PC-3 (cell line): Measurements from ENCODE around the gene PDE3B. TPM values are rescaled to one million over a fixed set of nuclear protein-coding genes. Genes with fewer than 3 reads are reported as not detected.
A peak's percentile ranks its signal among the peaks of the same experiment; 100 is the strongest.

Experiments
- ATAC-seq: fragments of 200-7000 bp; cut with Tn5 transposase; 2 replicates; pipeline ENCODE4 v1.9.1; 2020; ENCODE audit warnings: mild to moderate bottlenecking, moderate library complexity
- BruUV-seq: library from RNA; stranded (reverse); fragments of 400-500 nt; replicated peaks from 2 replicates; lab custom pipeline; 2021; lab: Mats Ljungman, UMichigan
- CTCF ChIA-PET: fragments of 300-600 bp; sonication (Branson Sonifier 250); formaldehyde crosslinking; loops from one replicate; lab custom pipeline; 2022; ENCODE audit warnings: antibody characterized with exemption; lab: Charles Lee
- POLR2A ChIA-PET: fragments of 300-600 bp; sonication (Branson Sonifier 250); formaldehyde crosslinking; loops from one replicate; lab custom pipeline; 2022; ENCODE audit warnings: antibody characterized with exemption; ENCODE audit not compliant: unreplicated experiment; lab: Charles Lee
- DNase-seq: peaks from one replicate; pipeline ENCODE4 v3.0.0-alpha.2; 2015
- H2AFZ ChIP-seq: fragments of 300-600 bp; sonication (generic); 2 replicates; pipeline ENCODE4 v1.6.0; 2016; ENCODE audit warnings: antibody characterized with exemption, low read length
- H3F3A ChIP-seq: fragments of 300-600 bp; sonication (generic); one replicate; pipeline ENCODE4 v1.6.0; 2017; ENCODE audit warnings: antibody characterized with exemption, low read length, control low read depth, mild to moderate bottlenecking; ENCODE audit not compliant: unreplicated experiment
- H3K27ac ChIP-seq: fragments of 300-600 bp; sonication (generic); 2 replicates; pipeline ENCODE4 v1.5.1; 2016; ENCODE audit warnings: mild to moderate bottlenecking, low read length
- H3K27me3 ChIP-seq: fragments of 300-600 bp; sonication (generic); 2 replicates; pipeline ENCODE4 v1.6.1; 2016; ENCODE audit warnings: low read length, mixed read lengths
- H3K36me3 ChIP-seq: fragments of 300-600 bp; sonication (generic); 2 replicates; pipeline ENCODE4 v1.6.1; 2016; ENCODE audit warnings: low read depth, mixed run types, low read length, mixed read lengths
- H3K4me1 ChIP-seq: fragments of 300-600 bp; sonication (generic); 2 replicates; pipeline ENCODE4 v1.5.1; 2016; ENCODE audit warnings: low read length; ENCODE audit not compliant: insufficient read depth
- H3K4me2 ChIP-seq: fragments of 300-600 bp; sonication (generic); 2 replicates; pipeline ENCODE4 v1.6.0; 2016; ENCODE audit warnings: low read length
- H3K4me3 ChIP-seq: fragments of 300-600 bp; sonication (generic); 2 replicates; pipeline ENCODE4 v1.5.1; 2016; ENCODE audit warnings: mild to moderate bottlenecking, low read length, mixed read lengths
- H3K79me2 ChIP-seq: fragments of 300-600 bp; sonication (generic); 2 replicates; pipeline ENCODE4 v1.6.1; 2017; ENCODE audit warnings: low read length, mixed read lengths
- H3K9ac ChIP-seq: fragments of 300-600 bp; sonication (generic); 2 replicates; pipeline ENCODE4 v1.6.0; 2016; ENCODE audit warnings: mild to moderate bottlenecking, low read length
- H3K9me2 ChIP-seq: fragments of 300-600 bp; sonication (generic); replicated peaks from 2 replicates; pipeline ENCODE4 v1.6.1; 2016; ENCODE audit warnings: mixed run types, low read length, mixed read lengths
- H3K9me3 ChIP-seq: fragments of 300-600 bp; sonication (generic); 2 replicates; pipeline ENCODE4 v1.6.1; 2016; ENCODE audit warnings: low read length, mixed read lengths
- H4K20me1 ChIP-seq: fragments of 300-600 bp; sonication (generic); 2 replicates; pipeline ENCODE4 v1.6.1; 2016; ENCODE audit warnings: low read length, mixed read lengths
- EZH2 ChIP-seq: fragments of 300-600 bp; sonication (generic); IDR thresholded peaks from one replicate; pipeline ENCODE4 v1.6.1; 2017; ENCODE audit warnings: antibody characterized with exemption, mild to moderate bottlenecking, low read length; ENCODE audit not compliant: unreplicated experiment
- EZH2phosphoT487 ChIP-seq: fragments of 300-600 bp; sonication (generic); IDR thresholded peaks from 2 replicates; pipeline ENCODE4 v1.6.1; 2018; ENCODE audit warnings: mild to moderate bottlenecking, antibody characterized with exemption, low read length, borderline replicate concordance
- intact Hi-C: fragments of 100-400 bp; cut with micrococcal nuclease; formaldehyde crosslinking; loops from 2 replicates; pipeline ENCODE4 v1.9.0; 2023
- total RNA-seq: library from RNA; depleted of rRNA; stranded (reverse); fragments of >200 nt; gene quantifications from 2 replicates; pipeline ENCODE4 v1.2.3, GENCODE V29; 2014
- TF ChIP-seq, protein P1 (sequence below): fragments of 300-600 bp; sonication (generic); conservative IDR thresholded peaks from 2 replicates; pipeline ENCODE4 v1.5.1; 2017; ENCODE audit warnings: antibody characterized with exemption, low read depth, mild to moderate bottlenecking, low read length

The PDE3B gene
- total RNA-seq, 1 experiment from 2014 or later, result 0.11 TPM

GRCh38 chr11:14645985-14646900, 2.6 kb downstream of the PDE3B start:
- TF ChIP-seq EZH2 (peak; percentile 68), EZH2phosphoT487 (no peak)
- Histone ChIP-seq H3K27ac (no peak overlapping the region), H3K4me2 (no peak overlapping the region), H4K20me1 (no peaks in the 10 kb centered on the region), H2AFZ (no peak overlapping the region), H3K4me1 (peaks cover 5% of the 10 kb centered on the region; the same call in 1 of the 2 replicates), H3K79me2 (no peaks in the 10 kb centered on the region), H3K9me2 (no peaks in the 10 kb centered on the region), H3K36me3 (no peaks in the 10 kb centered on the region), H3K9me3 (no peaks in the 10 kb centered on the region), H3K4me3 (no peak overlapping the region), H3K27me3 (peaks cover 80% of the 10 kb centered on the region), H3F3A (no peaks in the 10 kb centered on the region), H3K9ac (no peak overlapping the region)
- intact Hi-C loops, result loop anchor here (10.0 kb wide), 1 partner anchor 249 kb away; the partner anchor contains the start of gene CYP2R1
- ChIA-PET CTCF (no interaction called here), POLR2A (no interaction called here)
- ATAC-seq (no peak), DNase-seq (no peak)
- no TSS peak for BruUV-seq

GRCh38 chr11:14650064-14650463, 6.5 kb downstream of the PDE3B start:
- Histone ChIP-seq H2AFZ (no peak overlapping the region), H3K4me2 (no peak overlapping the region), H3K36me3 (no peaks in the 10 kb centered on the region), H3K79me2 (no peaks in the 10 kb centered on the region), H3K9me3 (no peaks in the 10 kb centered on the region), H3K9me2 (no peaks in the 10 kb centered on the region), H3K4me1 (no peaks in the 10 kb centered on the region), H3K27ac (no peak overlapping the region), H3F3A (no peaks in the 10 kb centered on the region), H3K9ac (no peak overlapping the region), H4K20me1 (no peaks in the 10 kb centered on the region), H3K4me3 (no peak overlapping the region), H3K27me3 (peaks cover 72% of the 10 kb centered on the region)
- ChIA-PET POLR2A (no interaction called here), CTCF (no interaction called here)
- no peak for DNase-seq
- TF ChIP-seq, protein P1, sequence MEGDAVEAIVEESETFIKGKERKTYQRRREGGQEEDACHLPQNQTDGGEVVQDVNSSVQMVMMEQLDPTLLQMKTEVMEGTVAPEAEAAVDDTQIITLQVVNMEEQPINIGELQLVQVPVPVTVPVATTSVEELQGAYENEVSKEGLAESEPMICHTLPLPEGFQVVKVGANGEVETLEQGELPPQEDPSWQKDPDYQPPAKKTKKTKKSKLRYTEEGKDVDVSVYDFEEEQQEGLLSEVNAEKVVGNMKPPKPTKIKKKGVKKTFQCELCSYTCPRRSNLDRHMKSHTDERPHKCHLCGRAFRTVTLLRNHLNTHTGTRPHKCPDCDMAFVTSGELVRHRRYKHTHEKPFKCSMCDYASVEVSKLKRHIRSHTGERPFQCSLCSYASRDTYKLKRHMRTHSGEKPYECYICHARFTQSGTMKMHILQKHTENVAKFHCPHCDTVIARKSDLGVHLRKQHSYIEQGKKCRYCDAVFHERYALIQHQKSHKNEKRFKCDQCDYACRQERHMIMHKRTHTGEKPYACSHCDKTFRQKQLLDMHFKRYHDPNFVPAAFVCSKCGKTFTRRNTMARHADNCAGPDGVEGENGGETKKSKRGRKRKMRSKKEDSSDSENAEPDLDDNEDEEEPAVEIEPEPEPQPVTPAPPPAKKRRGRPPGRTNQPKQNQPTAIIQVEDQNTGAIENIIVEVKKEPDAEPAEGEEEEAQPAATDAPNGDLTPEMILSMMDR, result no peak
- TF ChIP-seq EZH2phosphoT487 (no peak), EZH2 (no peak)
- BruUV-seq, result no TSS peak
- intact Hi-C loops, result no loop called here
- no peak for ATAC-seq

GRCh38 chr11:14653090-14653489, 9.5 kb downstream of the PDE3B start:
- H2AFZ ChIP-seq, result no peak overlapping the region
- BruUV-seq, result no TSS peak
- no peaks in the 10 kb centered on the region for H3K36me3 ChIP-seq
- H3K9me3 ChIP-seq, result no peaks in the 10 kb centered on the region
- ATAC-seq (no peak), DNase-seq (no peak)
- H4K20me1 ChIP-seq, result no peaks in the 10 kb centered on the region
- H3K27ac ChIP-seq, result no peak overlapping the region
- H3K9me2 ChIP-seq, result no peaks in the 10 kb centered on the region
- CTCF ChIA-PET, result interaction anchor here (0.6 kb wide), 1 partner anchor 38 kb away, joined by 5 read pairs; no protein-coding TSS in a partner anchor
- intact Hi-C loops, result no loop called here
- POLR2A ChIA-PET, result no interaction called here
- H3K27me3 ChIP-seq, result peaks cover 65% of the 10 kb centered on the region
- H3F3A ChIP-seq, result no peaks in the 10 kb centered on the region
- H3K4me2 ChIP-seq, result no peak overlapping the region
- no peak for TF ChIP-seq EZH2
- TF ChIP-seq, protein P1, result no peak
- TF ChIP-seq EZH2phosphoT487, result no peak
- no peak overlapping the region for H3K9ac ChIP-seq
- H3K79me2 ChIP-seq, result no peaks in the 10 kb centered on the region
- H3K4me3 ChIP-seq, result no peak overlapping the region
- H3K4me1 ChIP-seq, result no peaks in the 10 kb centered on the region
